Trophoblast cell (in vitro differentiated cells and primary cell): ENCODE data around the gene ASIC2.

Source experiments
- DNase-seq, 2 donors: peaks; one replicate each; pipeline ENCODE4 v3.0.0-alpha.2; 2016
- H2AFZ ChIP-seq: 2 replicates; pipeline ENCODE4 v1.6.1; 2013; ENCODE audit warnings: low read length, moderate library complexity, mild to moderate bottlenecking; ENCODE audit not compliant: insufficient read depth, poor library complexity
- H2AK5ac ChIP-seq: 2 replicates; pipeline ENCODE4 v1.6.1; 2013; ENCODE audit warnings: mild to moderate bottlenecking, low read length
- H2BK120ac ChIP-seq: 2 replicates; pipeline ENCODE4 v1.6.1; 2013; ENCODE audit warnings: low read length, mild to moderate bottlenecking, moderate library complexity; ENCODE audit not compliant: insufficient read depth, poor library complexity
- H2BK12ac ChIP-seq: 2 replicates; pipeline ENCODE4 v1.6.1; 2013; ENCODE audit warnings: mild to moderate bottlenecking, low read length, moderate library complexity
- H2BK5ac ChIP-seq: 2 replicates; pipeline ENCODE4 v1.6.1; 2013; ENCODE audit warnings: low read length, low read depth, moderate library complexity, mild to moderate bottlenecking; ENCODE audit not compliant: poor library complexity
- H3K14ac ChIP-seq: 2 replicates; pipeline ENCODE4 v1.6.1; 2013; ENCODE audit warnings: mild to moderate bottlenecking, low read length
- H3K18ac ChIP-seq: 2 replicates; pipeline ENCODE4 v1.6.1; 2013; ENCODE audit warnings: mild to moderate bottlenecking, low read length
- H3K23ac ChIP-seq: 2 replicates; pipeline ENCODE4 v1.6.1; 2013; ENCODE audit warnings: low read length
- H3K27ac ChIP-seq: 2 replicates; pipeline ENCODE4 v1.5.1; 2013; ENCODE audit warnings: low read depth, mild to moderate bottlenecking, inconsistent platforms, low read length, moderate library complexity
- H3K27me3 ChIP-seq: 2 replicates; pipeline ENCODE4 v1.6.1; 2013; ENCODE audit warnings: inconsistent platforms, mild to moderate bottlenecking, low read length, moderate library complexity; ENCODE audit not compliant: insufficient read depth
- H3K36me3 ChIP-seq, 2 experiments: 1 replicate in 1 of 2; 2 replicates in 1 of 2; pipeline ENCODE4 v1.6.1; 2013; ENCODE audit warnings: low read length in 2 of 2, mild to moderate bottlenecking in 2 of 2, moderate library complexity in 1 of 2; ENCODE audit not compliant: insufficient read depth in 2 of 2, control insufficient read depth in 1 of 2
- H3K4ac ChIP-seq: 2 replicates; pipeline ENCODE4 v1.6.1; 2013; ENCODE audit warnings: low read depth, mild to moderate bottlenecking, low read length, moderate library complexity
- H3K4me1 ChIP-seq, 2 experiments: 1 replicate in 1 of 2; 2 replicates in 1 of 2; pipeline ENCODE4 v1.6.1; 2013; ENCODE audit warnings: low read length in 2 of 2, mild to moderate bottlenecking in 2 of 2, moderate library complexity in 1 of 2; ENCODE audit not compliant: insufficient read depth in 2 of 2, control insufficient read depth in 1 of 2
- H3K4me2 ChIP-seq: 2 replicates; pipeline ENCODE4 v1.6.1; 2013; ENCODE audit warnings: inconsistent platforms, mild to moderate bottlenecking, low read length, moderate library complexity
- H3K4me3 ChIP-seq: 2 replicates; pipeline ENCODE4 v1.5.1; 2013; ENCODE audit warnings: mild to moderate bottlenecking, low read depth, low read length, inconsistent platforms
- H3K79me1 ChIP-seq: one replicate; pipeline ENCODE4 v1.6.1; 2013; ENCODE audit warnings: low read length
- H3K79me2 ChIP-seq: 2 replicates; pipeline ENCODE4 v1.6.1; 2013; ENCODE audit warnings: low read length, mild to moderate bottlenecking; ENCODE audit not compliant: control insufficient read depth, insufficient read depth, poor library complexity
- H3K9ac ChIP-seq: 2 replicates; pipeline ENCODE4 v1.6.1; 2013; ENCODE audit warnings: mild to moderate bottlenecking, low read length
- H3K9me3 ChIP-seq: 2 replicates; pipeline ENCODE4 v1.6.1; 2013; ENCODE audit warnings: low read depth, mild to moderate bottlenecking, control low read depth, inconsistent platforms, low read length; ENCODE audit not compliant: insufficient read depth
- H4K12ac ChIP-seq: 2 replicates; pipeline ENCODE4 v1.6.1; 2013; ENCODE audit warnings: low read depth, mild to moderate bottlenecking, low read length, moderate library complexity
- H4K8ac ChIP-seq: 2 replicates; pipeline ENCODE4 v1.6.1; 2013; ENCODE audit warnings: low read depth, mild to moderate bottlenecking, low read length, moderate library complexity
- H4K91ac ChIP-seq: one replicate; pipeline ENCODE4 v1.6.1; 2013; ENCODE audit warnings: low read depth, mild to moderate bottlenecking, low read length, moderate library complexity
- WGBS: extraction: QIAGEN DNeasy Blood & Tissue Kit; methylation state at CpG from one replicate; pipeline ENCODE4 v1.1.7; 2013; ENCODE audit warnings: missing lambda C conversion rate; ENCODE audit not compliant: insufficient read length, insufficient coverage; ENCODE audit errors: extremely low coverage; 5-methylcytosine and 5-hydroxymethylcytosine counted together

Gene ASIC2

DNA sequence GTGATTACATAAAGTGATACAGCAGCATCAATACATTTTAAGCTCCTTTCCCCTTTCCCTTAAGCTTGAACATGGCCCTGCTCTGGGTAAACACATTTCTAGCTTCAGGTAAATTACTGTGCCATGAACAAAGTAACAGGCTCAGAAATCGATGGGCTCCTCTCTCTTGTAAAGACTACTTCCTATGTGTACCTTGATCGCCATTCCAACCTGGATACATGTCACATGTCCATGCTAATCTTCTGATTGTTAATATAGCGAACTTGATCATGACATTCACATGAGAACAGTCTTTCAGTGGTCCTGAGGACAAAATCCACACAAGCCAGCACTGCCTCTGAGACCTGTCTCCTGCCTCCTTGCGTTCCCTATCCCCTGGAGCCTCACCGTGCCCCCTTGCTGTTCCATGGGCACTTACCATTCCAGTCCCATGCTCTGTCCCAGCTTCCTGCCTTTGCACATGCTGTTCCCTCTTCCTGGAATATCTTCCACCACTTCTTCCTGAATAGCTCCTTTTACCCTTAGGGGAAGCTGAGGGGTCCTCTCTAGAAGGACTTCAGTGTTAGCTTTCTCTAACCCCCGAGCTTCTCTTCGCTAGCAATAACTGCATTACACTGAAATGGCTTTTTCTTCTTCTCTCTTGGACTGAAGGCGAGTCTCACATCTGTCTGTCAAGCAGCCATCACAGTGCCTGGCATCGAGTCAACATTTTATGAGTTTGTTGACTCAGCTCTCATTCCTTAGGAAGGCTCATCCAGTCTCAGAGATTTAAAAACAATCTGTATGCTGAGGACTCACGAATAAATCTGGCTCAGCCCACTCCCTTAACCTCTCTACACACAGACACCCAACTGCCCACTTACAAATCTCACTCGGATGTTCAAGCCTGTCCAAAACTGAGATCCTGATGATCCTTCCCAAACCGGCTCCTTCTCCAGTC lies 93.3 kb downstream of the ASIC2 start:
- Histone ChIP-seq H3K23ac (no peak overlapping the region), H3K4me1 (no peaks in the 10 kb centered on the region), H3K18ac (no peak overlapping the region), H2BK5ac (no peak overlapping the region), H4K12ac (no peak overlapping the region), H3K4me2 (no peak overlapping the region), H3K4ac (no peak overlapping the region), H3K79me2 (no peaks in the 10 kb centered on the region), H3K9me3 (no peaks in the 10 kb centered on the region), H3K4me3 (no peak overlapping the region), H2AFZ (no peak overlapping the region), H2AK5ac (no peak overlapping the region), H3K36me3 (no peaks in the 10 kb centered on the region), H3K79me1 (no peaks in the 10 kb centered on the region), H3K27ac (no peak overlapping the region), H4K8ac (no peak overlapping the region), H4K91ac (no peak overlapping the region), H3K9ac (no peak overlapping the region), H3K27me3 (peaks cover 3% of the 10 kb centered on the region), H2BK120ac (no peak overlapping the region), H2BK12ac (no peak overlapping the region), H3K14ac (no peak overlapping the region)
- no CpG with 5 or more reads among the region's 12 CpGs for WGBS
- no peak for DNase-seq

- Histone ChIP-seq H3K79me1 (no peaks in the 10 kb centered on the region), H3K4me1 (no peaks in the 10 kb centered on the region), H2BK120ac (no peak overlapping the region), H3K4me2 (no peak overlapping the region), H3K9me3 (no peaks in the 10 kb centered on the region), H4K8ac (no peak overlapping the region), H4K91ac (no peak overlapping the region), H3K4me3 (no peak overlapping the region), H3K9ac (no peak overlapping the region), H4K12ac (no peak overlapping the region), H3K79me2 (no peaks in the 10 kb centered on the region), H3K14ac (no peak overlapping the region), H3K36me3 (no peaks in the 10 kb centered on the region), H3K18ac (no peak overlapping the region), H3K27me3 (peaks cover 3% of the 10 kb centered on the region), H3K4ac (no peak overlapping the region), H3K27ac (no peak overlapping the region), H2AFZ (no peak overlapping the region), H2AK5ac (no peak overlapping the region), H3K23ac (no peak overlapping the region), H2BK5ac (no peak overlapping the region), H2BK12ac (no peak overlapping the region)
- no CpG with 5 or more reads among the region's 5 CpGs for WGBS
- no peak for DNase-seq
Measured at GRCh38 chr17:33198954-33199353, 94.1 kb downstream of the ASIC2 start.

- no peak overlapping the region for H4K8ac ChIP-seq
- H3K27me3 ChIP-seq = peaks cover 3% of the 10 kb centered on the region
- no peaks in the 10 kb centered on the region for H3K4me1 ChIP-seq
- H3K27ac ChIP-seq = no peak overlapping the region
- no peak overlapping the region for H4K91ac ChIP-seq
- no peaks in the 10 kb centered on the region for H3K36me3 ChIP-seq
- DNase-seq = no peak
- no peaks in the 10 kb centered on the region for H3K79me1 ChIP-seq
- H3K79me2 ChIP-seq = no peaks in the 10 kb centered on the region
- no peak overlapping the region for H2BK5ac ChIP-seq
- no peak overlapping the region for H3K9ac ChIP-seq
- H3K4ac ChIP-seq = no peak overlapping the region
- H2AK5ac ChIP-seq = no peak overlapping the region
- H2BK120ac ChIP-seq = no peak overlapping the region
- WGBS = no CpG with 5 or more reads among the region's 2 CpGs
- H4K12ac ChIP-seq = no peak overlapping the region
- H2AFZ ChIP-seq = no peak overlapping the region
- H3K4me2 ChIP-seq = no peak overlapping the region
- no peak overlapping the region for H2BK12ac ChIP-seq
- H3K23ac ChIP-seq = no peak overlapping the region
- H3K4me3 ChIP-seq = no peak overlapping the region
- H3K18ac ChIP-seq = no peak overlapping the region
- no peaks in the 10 kb centered on the region for H3K9me3 ChIP-seq
- H3K14ac ChIP-seq = no peak overlapping the region
Measured at GRCh38 chr17:33197342-33197741, 95.8 kb downstream of the ASIC2 start.

- Histone ChIP-seq H3K4ac (no peak overlapping the region), H3K4me3 (no peak overlapping the region), H3K9me3 (no peaks in the 10 kb centered on the region), H3K18ac (no peak overlapping the region), H3K4me2 (no peak overlapping the region), H3K36me3 (no peaks in the 10 kb centered on the region), H4K12ac (no peak overlapping the region), H2BK12ac (no peak overlapping the region), H3K27ac (no peak overlapping the region), H2BK120ac (no peak overlapping the region), H4K8ac (no peak overlapping the region), H3K27me3 (peaks cover 3% of the 10 kb centered on the region), H4K91ac (no peak overlapping the region), H2AFZ (no peak overlapping the region), H3K23ac (no peak overlapping the region), H3K4me1 (no peaks in the 10 kb centered on the region), H3K79me1 (no peaks in the 10 kb centered on the region), H2AK5ac (no peak overlapping the region), H3K9ac (no peak overlapping the region), H3K14ac (no peak overlapping the region), H2BK5ac (no peak overlapping the region), H3K79me2 (no peaks in the 10 kb centered on the region)
- no CpG with 5 or more reads among the region's 2 CpGs for WGBS
- DNase-seq = no peak
Measured at GRCh38 chr17:33196883-33197282, 96.2 kb downstream of the ASIC2 start.
